ENCODE measurements around the gene FMNL2. TPM values are rescaled to one million over a fixed set of nuclear protein-coding genes. Genes with fewer than 3 reads are reported as not detected.
"Not testable (repeated sequence)": the region's sequence is repeated elsewhere in the genome, so short reads cannot be mapped to it uniquely, and the experiment has no call there.

FMNL2 gene
- total RNA-seq (2014; rRNA removed; shearing (Covaris generic)), result 50.8 and 57.5 TPM in 2 replicates
- 49.2 and 68.3 TPM in 2 replicates for polyA plus RNA-seq (2015; cell fraction: cytosol; rRNA removed)
- 181 and 223 TPM in 2 replicates for polyA plus RNA-seq (2015; cell fraction: nucleus; rRNA removed)

DNA sequence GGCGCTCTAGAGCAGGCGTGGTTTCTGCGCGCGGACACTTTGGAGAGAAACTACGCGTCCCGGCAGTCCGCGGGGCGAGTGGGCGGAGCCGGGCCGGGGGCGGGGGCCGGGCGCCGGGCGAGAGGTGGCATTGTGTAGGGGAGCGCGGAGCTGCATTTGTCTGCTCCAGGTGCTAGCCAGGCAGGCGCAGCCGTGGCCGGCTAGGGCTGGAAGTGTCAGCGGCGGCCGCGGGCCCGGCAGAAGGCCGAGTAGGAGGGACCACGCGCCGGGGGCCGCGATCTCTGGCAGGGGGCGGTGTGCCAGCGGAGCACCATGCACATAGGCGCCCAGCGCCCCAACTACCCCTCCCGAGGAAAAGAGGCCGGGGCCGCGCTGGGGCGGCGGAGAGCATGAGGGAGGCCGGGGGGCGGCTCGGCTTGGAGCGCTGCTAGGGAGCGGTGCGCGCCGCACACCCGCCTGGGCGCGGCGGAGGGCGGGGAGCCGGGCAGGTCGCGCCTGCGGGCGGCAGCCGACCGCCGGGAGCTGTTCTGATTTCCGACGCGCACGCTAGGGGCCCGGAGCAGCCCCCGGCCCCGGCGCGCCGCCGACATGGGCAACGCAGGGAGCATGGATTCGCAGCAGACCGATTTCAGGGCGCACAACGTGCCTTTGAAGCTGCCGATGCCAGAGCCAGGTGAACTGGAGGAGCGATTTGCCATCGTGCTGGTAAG is at the start of gene FMNL2:
Gene FMNL2 (plus strand): TSS at position 159 of the 710 bp plus-strand sequence.
- in situ Hi-C loops (cut with HindIII; ENCODE audit: low pct_unique_long_range_greater_than_20kb, low sequenced_read_pairs), result no loop called here
- DNase-seq (ENCODE audit: low read depth, low spot score), result peak; percentile 86

GRCh38 chr2:152292991-152293390 is 42.0 kb upstream of the FMNL2 start:
- in situ Hi-C loops (cut with HindIII; ENCODE audit: low pct_unique_long_range_greater_than_20kb, low sequenced_read_pairs), result no loop called here
- no peak for DNase-seq (ENCODE audit: low read depth, low spot score)

GRCh38 chr2:152297715-152298114 is 37.3 kb upstream of the FMNL2 start:
- no peak for DNase-seq (ENCODE audit: low read depth, low spot score)
- in situ Hi-C loops (cut with HindIII; ENCODE audit: low pct_unique_long_range_greater_than_20kb, low sequenced_read_pairs), result no loop called here

DNA sequence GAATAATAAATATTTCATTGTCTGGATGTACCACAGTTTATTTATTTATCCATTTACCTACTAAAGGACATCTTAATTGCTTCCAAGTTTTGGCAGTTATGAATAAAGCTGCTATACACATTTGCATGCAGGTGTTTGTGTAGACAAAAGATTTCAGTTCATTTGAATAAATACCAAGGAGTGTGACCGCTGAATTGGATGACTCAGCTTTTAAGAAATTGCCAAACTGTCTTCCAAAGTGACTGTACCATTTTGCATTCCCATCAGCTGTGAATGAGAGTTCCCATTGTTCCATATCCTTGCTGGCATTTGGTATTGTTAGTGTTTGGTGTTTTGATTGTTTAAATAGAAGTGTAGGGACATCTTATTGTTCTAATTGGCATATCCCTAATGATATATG is 36.2 kb upstream of the FMNL2 start:
- DNase-seq (ENCODE audit: low read depth, low spot score), result no peak
- in situ Hi-C loops (cut with HindIII; ENCODE audit: low pct_unique_long_range_greater_than_20kb, low sequenced_read_pairs), result no loop called here

- DNase-seq (ENCODE audit: low read depth, low spot score), result no peak
- in situ Hi-C loops (cut with HindIII; ENCODE audit: low pct_unique_long_range_greater_than_20kb, low sequenced_read_pairs), result no loop called here
Measured at GRCh38 chr2:152301131-152301530, 33.8 kb upstream of the FMNL2 start.

DNA sequence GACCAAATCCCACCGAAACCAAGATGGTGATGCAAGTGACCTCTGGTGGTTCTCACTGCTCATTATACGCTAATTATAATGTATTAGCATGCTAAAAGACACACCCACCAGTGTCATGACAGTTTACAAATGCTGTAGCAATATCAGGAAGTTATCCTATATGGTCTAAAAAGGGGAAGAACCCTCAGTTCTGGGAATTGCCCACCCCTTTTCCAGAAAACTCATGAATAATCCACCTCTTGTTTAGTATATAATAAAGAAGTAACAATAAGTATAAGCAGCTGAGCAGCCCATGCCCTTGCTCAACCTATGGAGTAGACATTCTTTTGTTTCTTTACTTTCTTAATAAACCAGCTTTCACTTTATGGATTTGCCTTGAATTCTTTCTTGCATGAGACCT is 31.0 kb upstream of the FMNL2 start:
- in situ Hi-C loops (cut with HindIII; ENCODE audit: low pct_unique_long_range_greater_than_20kb, low sequenced_read_pairs), result no loop called here
- no peak for DNase-seq (ENCODE audit: low read depth, low spot score)

GRCh38 chr2:152304836-152305235 is 30.1 kb upstream of the FMNL2 start:
- in situ Hi-C loops (cut with HindIII; ENCODE audit: low pct_unique_long_range_greater_than_20kb, low sequenced_read_pairs), result no loop called here
- DNase-seq (ENCODE audit: low read depth, low spot score), result no peak

DNA sequence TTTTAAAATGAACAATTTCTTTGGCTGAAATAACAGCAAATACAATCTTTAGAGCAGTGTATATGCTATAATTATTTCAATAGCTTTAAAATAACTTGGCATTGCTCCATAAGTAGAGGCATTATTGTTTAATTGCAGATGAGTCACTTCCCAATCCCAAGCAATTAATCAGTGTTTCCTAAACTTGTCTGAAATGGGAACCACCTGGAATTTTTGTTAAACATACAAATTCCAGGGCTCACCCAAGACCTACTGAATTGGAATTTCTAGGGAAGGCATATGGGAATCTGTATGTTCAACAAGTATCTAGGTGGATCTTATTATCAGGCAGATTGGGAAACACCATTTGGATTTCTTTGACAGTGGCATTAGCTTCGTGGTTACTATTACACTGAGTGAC is 27.1 kb upstream of the FMNL2 start:
- DNase-seq (ENCODE audit: low read depth, low spot score), result no peak
- in situ Hi-C loops (cut with HindIII; ENCODE audit: low pct_unique_long_range_greater_than_20kb, low sequenced_read_pairs), result no loop called here

DNA sequence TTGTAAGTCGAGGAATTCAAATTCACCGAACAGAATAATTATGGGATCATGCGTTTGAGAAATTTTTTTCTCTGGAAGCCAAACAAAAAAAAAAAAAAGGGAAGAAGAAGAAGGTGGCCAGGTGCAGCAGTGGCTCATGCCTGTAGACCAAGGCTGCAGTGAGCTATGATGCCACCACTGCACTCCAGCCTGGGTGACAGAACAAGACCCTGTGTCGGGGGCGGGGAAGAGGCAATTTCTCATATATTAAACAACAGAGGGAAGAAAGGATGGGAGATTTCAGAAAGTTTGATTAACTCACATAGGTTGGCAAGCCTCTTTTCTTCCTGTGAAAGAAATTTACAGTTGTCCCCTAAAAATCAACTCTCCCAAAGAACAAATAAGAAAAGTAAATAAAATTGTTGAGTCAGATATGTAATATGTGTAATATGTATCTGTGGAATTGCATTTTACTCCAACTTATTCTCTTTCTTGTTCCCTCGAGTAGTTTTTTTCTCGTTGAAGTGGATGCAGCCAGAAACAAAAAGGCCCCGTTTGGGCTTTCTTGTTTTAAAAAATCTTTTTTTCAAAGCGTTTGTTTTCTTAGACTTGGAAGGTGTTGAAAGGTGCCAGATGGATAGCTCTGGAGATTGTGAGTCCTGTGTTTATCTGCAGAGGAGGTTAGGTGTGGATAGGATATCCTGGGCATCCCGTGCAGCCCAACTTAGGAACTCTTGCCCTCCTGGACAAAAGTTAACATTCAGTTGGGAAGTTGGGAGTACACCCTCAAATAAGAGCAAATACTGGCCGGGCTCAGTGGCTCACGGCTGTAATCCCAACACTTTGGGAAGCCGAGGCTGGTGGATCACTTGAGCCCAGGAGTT is 25.4 kb upstream of the FMNL2 start:
- DNase-seq (ENCODE audit: low read depth, low spot score), result no peak
- in situ Hi-C loops (cut with HindIII; ENCODE audit: low pct_unique_long_range_greater_than_20kb, low sequenced_read_pairs), result no loop called here

DNA sequence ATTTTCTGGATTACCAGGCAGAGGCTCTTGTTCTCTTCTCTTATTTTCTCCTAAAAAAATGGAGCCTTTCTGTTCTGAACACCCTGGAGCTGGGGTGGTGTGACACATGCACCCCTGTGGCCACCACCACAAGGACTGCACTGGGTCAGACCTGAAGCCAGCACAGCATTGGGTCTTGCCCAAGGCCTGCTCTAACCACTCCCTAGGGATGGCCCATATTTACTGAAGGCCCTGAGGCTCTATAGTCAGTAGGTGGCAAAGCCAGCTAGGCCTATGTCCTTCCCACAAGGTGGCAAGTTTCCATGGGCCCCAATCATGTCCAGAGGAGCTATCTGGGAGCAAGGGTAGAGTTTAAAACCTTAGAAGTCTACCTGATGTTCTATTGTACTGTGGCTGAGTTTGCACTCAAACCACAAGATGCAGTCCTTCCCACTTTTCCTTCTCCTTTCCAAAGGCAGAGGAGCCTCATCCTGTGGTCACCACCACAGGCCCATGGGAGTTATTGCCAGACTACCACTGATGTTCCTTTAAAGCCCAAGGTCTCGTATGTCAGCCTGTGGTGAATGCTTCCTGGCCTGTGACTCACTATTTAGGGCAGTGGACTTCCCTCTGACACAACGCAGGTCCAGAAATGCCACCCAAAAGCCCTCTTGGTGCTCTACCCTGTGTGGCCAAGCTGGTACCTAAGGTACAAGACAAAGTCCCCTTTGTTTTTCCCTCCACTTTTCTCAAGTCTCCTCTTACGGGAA is 15.0 kb upstream of the FMNL2 start:
- in situ Hi-C loops (cut with HindIII; ENCODE audit: low pct_unique_long_range_greater_than_20kb, low sequenced_read_pairs), result no loop called here

DNA sequence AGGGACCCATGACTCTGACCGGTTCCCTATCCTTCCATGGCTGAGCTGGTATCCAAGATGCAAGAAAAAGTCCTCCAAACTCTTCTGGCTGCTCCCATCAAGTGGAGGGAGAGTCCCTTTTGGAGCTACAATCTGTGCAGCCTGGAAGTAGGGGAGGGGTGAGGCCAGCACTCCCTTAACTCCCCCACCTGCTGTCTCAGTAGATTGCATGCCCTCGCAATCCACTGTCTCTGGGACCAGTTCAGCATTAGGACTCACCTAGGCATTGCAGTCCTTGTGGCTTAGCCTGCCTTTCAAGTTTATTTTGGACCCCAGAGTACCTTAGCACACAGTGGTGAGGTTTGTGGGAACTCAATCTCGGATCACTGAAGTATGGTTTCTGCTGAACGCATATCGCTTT is 14.2 kb upstream of the FMNL2 start:
- in situ Hi-C loops (cut with HindIII; ENCODE audit: low pct_unique_long_range_greater_than_20kb, low sequenced_read_pairs), result no loop called here

More for the DNA sequence above, 15.0 kb upstream of the FMNL2 start:
- peak; percentile 15 for DNase-seq (ENCODE audit: low read depth, low spot score)

GRCh38 chr2:152322222-152322621 is 12.8 kb upstream of the FMNL2 start:
- in situ Hi-C loops (cut with HindIII; ENCODE audit: low pct_unique_long_range_greater_than_20kb, low sequenced_read_pairs), result no loop called here
- DNase-seq (ENCODE audit: low read depth, low spot score), result no peak

More for the DNA sequence above, 14.2 kb upstream of the FMNL2 start:
- no peak for DNase-seq (ENCODE audit: low read depth, low spot score)

DNA sequence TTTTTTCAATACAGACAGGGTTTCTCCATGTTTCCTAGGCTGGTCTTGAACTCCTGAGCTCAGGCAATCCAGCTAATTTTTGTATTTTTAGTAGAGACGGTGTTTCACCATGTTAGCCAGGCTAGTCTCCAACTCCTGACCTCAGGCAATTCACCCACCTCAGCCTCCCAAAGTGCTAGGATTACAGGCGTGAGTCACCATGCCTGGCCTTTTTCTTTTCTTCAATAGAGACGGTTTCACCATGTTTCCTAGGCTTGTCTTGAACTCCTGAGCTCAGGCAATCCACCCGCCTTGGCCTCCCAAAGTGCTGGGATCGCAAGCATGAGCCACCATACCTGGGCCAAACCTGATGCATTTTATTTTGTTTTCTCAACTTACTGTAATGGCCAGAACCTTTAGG is 9.8 kb upstream of the FMNL2 start:
- in situ Hi-C loops (cut with HindIII; ENCODE audit: low pct_unique_long_range_greater_than_20kb, low sequenced_read_pairs); DNase-seq (ENCODE audit: low read depth, low spot score): not testable (repeated sequence)

DNA sequence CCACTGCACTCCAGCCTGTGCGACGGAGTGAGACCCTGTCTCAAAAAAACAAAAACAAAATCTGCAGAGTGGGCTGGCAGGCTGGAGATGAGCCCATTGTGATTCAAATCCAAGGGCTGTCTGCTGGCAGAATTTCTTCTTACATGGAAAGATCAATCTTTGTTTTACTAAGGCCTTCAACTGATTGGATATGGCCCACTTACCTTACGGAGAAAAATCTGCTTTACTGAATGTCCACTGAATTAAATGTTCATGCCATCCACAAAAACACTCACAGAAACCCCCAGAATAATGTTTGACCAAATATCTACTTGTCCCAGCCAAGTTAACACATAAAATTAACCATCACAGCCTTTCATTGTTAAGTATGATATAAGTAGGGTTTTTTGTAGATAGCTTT is 8.3 kb upstream of the FMNL2 start:
- no peak for DNase-seq (ENCODE audit: low read depth, low spot score)
- in situ Hi-C loops (cut with HindIII; ENCODE audit: low pct_unique_long_range_greater_than_20kb, low sequenced_read_pairs), result no loop called here

DNA sequence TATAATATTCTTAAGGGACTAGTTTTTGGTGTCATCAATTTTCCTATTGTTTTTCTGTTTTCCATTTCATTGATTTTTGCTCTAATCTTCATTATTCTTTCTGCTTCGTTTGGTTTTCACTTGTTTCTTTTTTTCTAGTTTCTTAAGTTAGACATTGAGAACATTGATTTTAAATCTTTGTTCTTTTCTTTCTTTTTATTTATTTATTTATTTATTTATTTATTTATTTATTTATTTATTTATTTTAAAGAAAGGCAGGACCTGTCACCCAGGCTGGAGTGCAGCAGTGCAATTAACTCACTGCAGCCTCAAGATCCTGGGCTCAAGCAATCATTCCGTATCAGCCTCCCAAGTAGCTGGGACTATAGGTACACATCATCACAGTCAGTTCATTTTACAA is 7.0 kb upstream of the FMNL2 start:
- no peak for DNase-seq (ENCODE audit: low read depth, low spot score)
- in situ Hi-C loops (cut with HindIII; ENCODE audit: low pct_unique_long_range_greater_than_20kb, low sequenced_read_pairs), result no loop called here

DNA sequence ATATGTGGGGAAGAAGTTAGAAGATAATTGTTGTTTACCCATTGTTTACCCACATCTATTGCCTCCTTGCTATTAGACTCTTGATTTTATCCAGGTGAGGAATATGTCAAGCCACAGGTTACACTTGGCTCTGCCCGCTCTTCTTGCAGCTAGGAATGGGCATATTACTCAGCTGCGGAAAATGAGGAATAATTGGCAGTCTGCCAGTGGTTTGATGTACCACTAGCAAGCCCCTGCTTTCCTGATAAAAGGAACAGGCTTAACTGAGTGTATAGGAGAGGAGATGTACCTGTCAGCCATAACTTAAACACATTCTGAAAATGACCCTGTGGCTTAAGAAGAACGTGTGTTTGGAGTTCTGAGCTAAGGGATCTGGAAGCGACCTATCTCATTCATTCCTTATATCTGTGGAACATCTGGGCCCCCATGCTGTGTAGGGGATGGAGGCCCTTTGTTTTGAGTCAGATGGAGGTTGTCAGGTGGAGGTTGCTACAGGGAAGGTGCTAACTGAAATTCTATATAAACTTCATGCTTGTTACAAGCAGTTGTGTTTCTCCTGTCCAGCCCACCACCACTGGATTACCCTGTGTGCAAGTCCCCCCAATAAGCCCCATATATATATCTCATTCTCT is 4.6 kb upstream of the FMNL2 start:
- DNase-seq (ENCODE audit: low read depth, low spot score), result no peak
- in situ Hi-C loops (cut with HindIII; ENCODE audit: low pct_unique_long_range_greater_than_20kb, low sequenced_read_pairs), result no loop called here

- DNase-seq (ENCODE audit: low read depth, low spot score), result no peak
- in situ Hi-C loops (cut with HindIII; ENCODE audit: low pct_unique_long_range_greater_than_20kb, low sequenced_read_pairs), result no loop called here
Measured at GRCh38 chr2:152334701-152335015, 316 bp upstream of the FMNL2 start.

GRCh38 chr2:152335726-152336118 is 748 bp downstream of the FMNL2 start:
- in situ Hi-C loops (cut with HindIII; ENCODE audit: low pct_unique_long_range_greater_than_20kb, low sequenced_read_pairs), result no loop called here
- DNase-seq (ENCODE audit: low read depth, low spot score), result no peak

Data from SK-MEL-5 (cell line).